ENCODE data around the gene EDEM2.
"Not testable (repeated sequence)": the region's sequence is repeated elsewhere in the genome, so short reads cannot be mapped to it uniquely, and the experiment has no call there.

EDEM2 gene

DNA sequence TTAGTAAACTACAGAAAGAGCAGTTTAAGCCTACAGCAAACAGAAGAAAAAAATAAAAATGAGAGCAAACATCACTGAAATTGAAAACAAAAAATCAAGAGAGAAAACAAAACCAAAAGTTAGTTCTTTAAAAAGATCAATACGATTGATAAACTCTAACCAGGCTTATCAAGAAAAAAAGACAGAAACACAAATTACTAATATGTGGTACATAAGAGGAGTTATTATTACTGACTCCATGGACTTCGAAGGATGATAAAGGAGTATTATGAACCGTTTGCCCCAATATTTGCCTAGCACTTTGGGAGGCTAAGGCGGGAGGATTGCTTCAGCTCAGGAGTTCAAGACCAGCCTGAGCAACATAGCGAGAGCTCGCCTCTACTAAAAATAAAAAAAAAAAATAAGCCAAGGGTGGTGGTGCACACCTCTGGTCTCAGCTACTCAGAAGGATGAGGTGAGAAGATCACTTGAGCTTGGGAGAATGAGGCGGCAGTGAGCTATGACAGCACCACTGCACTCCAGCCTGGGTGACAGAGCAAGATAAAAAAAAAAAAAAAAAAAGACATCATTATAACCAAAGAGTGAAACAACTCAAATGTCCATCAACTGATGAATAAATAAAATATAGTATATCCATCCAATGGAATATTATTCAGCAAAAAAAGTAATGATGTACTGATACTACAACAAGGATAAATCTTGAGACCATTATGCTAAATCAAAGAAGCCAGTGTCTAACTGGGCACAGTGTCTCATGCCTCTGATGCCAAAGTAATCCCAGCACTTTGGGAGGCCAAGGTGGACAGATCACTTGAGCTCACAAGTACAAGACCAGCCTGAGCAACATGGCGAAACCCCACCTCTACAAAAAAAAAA is 67.4 kb downstream of the EDEM2 start:
- TF ChIP-seq CTCF (IDR thresholded peaks at IDR 0.05; ENCODE audit: borderline replicate concordance, insufficient read depth, low read depth, low read length), result no peak
- H3K4me3 ChIP-seq (ENCODE audit: low read depth, low read length), result no peak overlapping the region

DNA sequence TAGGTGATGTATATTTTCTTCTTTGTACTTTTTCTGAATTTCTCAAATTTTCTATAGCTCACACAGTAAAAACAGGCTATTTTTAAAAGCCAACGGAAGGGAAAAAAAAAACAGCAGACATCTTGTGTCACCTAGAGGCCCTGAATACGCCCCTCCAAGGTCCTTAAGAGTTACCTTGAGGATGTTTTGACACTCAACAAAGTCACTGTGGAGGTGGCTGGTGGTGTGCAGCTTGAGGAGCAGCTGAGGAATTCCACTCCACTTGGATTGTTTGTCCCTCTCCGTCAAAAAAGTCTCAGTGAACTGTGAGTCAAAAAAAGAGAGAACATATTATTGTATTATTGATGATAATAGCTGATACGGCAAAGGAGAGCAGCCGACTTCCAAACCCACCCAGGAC is 69.3 kb downstream of the EDEM2 start:
- H3K4me3 ChIP-seq (ENCODE audit: low read depth, low read length), result no peak overlapping the region
- no peak for TF ChIP-seq CTCF (IDR thresholded peaks at IDR 0.05; ENCODE audit: borderline replicate concordance, insufficient read depth, low read depth, low read length)

GRCh38 chr20:35077341-35077740 is 69.8 kb downstream of the EDEM2 start:
- H3K4me3 ChIP-seq (ENCODE audit: low read depth, low read length), result no peak overlapping the region

DNA sequence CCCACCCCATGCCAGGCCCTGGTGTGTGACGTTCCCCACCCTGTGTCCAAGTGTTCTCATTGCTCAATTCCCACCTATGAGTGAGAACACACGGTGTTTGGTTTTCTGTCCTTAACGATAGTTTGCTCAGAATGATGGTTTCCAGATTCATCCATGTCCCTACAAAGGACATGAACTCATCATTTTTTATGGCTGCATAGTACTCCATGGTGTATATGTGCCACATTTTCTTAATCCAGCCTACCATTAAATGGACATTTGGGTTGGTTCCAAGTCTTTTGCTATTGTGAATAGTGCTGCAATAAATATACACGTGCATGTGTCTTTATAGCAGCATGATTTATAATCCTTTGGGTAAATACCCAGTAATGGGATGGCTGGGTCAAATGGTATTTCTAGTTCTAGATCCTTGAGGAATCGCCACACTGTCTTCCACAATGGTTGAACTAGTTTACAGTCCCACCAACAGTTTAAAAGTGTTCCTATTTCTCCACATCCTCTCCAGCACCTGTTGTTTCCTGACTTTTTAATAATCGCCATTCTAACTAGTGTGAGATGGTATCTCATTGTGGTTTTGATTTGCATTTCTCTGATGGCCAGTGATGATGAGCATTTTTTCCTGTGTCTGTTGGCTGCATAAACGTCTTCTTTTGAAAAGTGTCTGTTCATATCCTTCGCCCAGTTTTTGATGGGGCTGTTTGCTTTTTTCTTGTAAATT is 75.5 kb downstream of the EDEM2 start:
- H3K4me3 ChIP-seq (ENCODE audit: low read depth, low read length), result not testable (repeated sequence)

More at GRCh38 chr20:35077341-35077740, 69.8 kb downstream of the EDEM2 start:
- TF ChIP-seq CTCF (IDR thresholded peaks at IDR 0.05; ENCODE audit: borderline replicate concordance, insufficient read depth, low read depth, low read length), result no peak

- no peak for TF ChIP-seq CTCF (IDR thresholded peaks at IDR 0.05; ENCODE audit: borderline replicate concordance, insufficient read depth, low read depth, low read length)
- H3K4me3 ChIP-seq (ENCODE audit: low read depth, low read length), result no peak overlapping the region
Measured at GRCh38 chr20:35066194-35066593, 80.9 kb downstream of the EDEM2 start.

Data from GM12875 (cell line).